Urinary bladder (tissue), 4 donors: Measurements from ENCODE around the gene SH2D4B. TPM values are rescaled to one million over a fixed set of nuclear protein-coding genes. Genes with fewer than 3 reads are reported as not detected.

Source experiments
- DNase-seq: peaks from one replicate; pipeline ENCODE4 v3.0.0-alpha.2; 2015; ENCODE audit errors: extremely low spot score
- H3K27ac ChIP-seq: one replicate; pipeline ENCODE4 v1.5.1; 2013; ENCODE audit warnings: low read depth, mild to moderate bottlenecking, moderate library complexity
- H3K36me3 ChIP-seq: one replicate; pipeline ENCODE4 v1.6.1; 2013; ENCODE audit warnings: mild to moderate bottlenecking, moderate library complexity; ENCODE audit not compliant: insufficient read depth
- H3K4me1 ChIP-seq: one replicate; pipeline ENCODE4 v1.6.1; 2013; ENCODE audit warnings: mild to moderate bottlenecking, moderate library complexity; ENCODE audit not compliant: insufficient read depth
- H3K4me3 ChIP-seq: one replicate; pipeline ENCODE4 v1.5.1; 2013; ENCODE audit warnings: low read depth, low read length
- WGBS: extraction: QIAGEN DNeasy Blood & Tissue Kit; methylation state at CpG from one replicate; pipeline ENCODE4 v1.1.7; 2013; 5-methylcytosine and 5-hydroxymethylcytosine counted together
- polyA plus RNA-seq: library from polyadenylated mRNA; stranded (reverse); fragments of 200-250 nt; gene quantifications from one replicate; pipeline ENCODE4 v1.2.3, GENCODE V29; 2013
- total RNA-seq: library from RNA; depleted of rRNA; stranded (reverse); fragments of >200 nt; gene quantifications from one replicate; pipeline ENCODE4 v1.2.3, GENCODE V29; 2014
- donor health status: healthy with polysubstance abuse.
- donor health status: healthy.

SH2D4B gene
- total and polyA plus RNA-seq, 2 donors, result 0.16 TPM; not detected in 1

DNA sequence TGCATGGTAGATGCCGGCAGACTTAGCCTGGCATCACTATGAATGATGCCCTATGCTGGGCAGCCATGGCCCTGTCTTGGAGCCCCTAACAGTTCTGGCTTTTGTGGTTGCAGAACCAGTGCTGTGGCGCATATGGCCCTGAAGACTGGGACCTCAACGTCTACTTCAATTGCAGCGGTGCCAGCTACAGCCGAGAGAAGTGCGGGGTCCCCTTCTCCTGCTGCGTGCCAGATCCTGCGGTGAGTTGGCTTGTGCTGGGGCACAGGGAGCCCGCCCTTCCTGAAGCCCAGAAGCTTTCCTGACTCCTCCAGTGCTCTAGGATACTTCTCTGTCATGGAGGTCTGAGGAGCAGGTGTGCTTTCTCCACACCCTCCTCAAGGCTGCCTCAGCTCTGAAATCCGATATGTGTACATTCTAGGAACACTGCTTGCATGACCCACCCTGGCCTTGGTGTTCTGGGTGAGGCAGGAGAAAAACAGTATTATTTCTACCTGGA, 25.6 kb upstream of the SH2D4B start:
- DNase-seq, result no peak
- Histone ChIP-seq H3K4me3 (no peak overlapping the region), H3K4me1 (no peaks in the 10 kb centered on the region), H3K27ac (no peak overlapping the region), H3K36me3 (peaks cover 9% of the 10 kb centered on the region)
- WGBS, result 93% methylated on average over 10 of the region's 10 CpGs

DNA sequence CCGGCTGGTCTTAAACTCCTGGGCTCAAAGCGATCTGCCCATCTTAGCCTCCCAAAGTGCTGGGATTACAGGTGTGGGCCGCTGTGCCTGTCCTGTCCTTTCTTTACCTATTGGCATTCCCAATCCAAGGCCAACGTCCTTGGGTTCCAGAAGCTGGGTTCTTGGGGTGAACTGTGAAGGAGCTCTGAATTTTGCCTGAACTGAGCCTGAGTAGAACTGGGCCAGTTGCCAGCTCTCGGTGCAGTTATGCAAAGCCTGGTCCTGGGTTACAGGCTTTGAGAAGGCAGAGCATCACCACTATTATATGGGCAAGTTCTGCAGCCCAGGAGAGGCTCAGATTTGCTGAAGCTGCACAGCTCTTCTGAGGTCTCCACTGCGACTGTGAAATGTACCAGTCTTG, 24.6 kb upstream of the SH2D4B start:
- Histone ChIP-seq H3K4me3 (no peak overlapping the region), H3K4me1 (no peaks in the 10 kb centered on the region), H3K27ac (no peak overlapping the region), H3K36me3 (peaks cover 12% of the 10 kb centered on the region)
- WGBS, result 93% methylated on average over 6 of the region's 6 CpGs
- no peak for DNase-seq

DNA sequence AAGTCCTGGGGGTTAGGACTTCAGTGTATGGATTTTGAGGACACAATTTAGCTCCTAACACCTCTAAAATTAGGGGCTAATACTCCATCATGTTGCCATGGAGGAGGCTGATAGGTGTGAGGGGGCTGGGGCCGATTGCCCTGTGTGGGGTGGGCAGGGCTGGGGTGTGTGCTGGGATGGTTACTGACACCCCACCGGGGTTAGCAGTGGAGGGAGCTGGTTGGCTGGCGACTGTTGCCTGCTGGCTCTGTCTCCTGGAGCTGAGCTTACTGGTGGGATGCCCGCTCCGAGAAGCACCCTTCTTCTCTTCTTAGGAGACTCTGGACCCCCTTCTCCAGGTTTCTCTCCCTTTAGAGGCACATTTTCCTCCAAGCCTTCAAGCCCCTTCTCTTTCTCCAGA, 22.2 kb upstream of the SH2D4B start:
- Histone ChIP-seq H3K4me3 (no peak overlapping the region), H3K27ac (no peak overlapping the region), H3K36me3 (peaks cover 12% of the 10 kb centered on the region), H3K4me1 (no peaks in the 10 kb centered on the region)
- 93% methylated on average over 5 of the region's 5 CpGs for WGBS
- DNase-seq, result no peak

DNA sequence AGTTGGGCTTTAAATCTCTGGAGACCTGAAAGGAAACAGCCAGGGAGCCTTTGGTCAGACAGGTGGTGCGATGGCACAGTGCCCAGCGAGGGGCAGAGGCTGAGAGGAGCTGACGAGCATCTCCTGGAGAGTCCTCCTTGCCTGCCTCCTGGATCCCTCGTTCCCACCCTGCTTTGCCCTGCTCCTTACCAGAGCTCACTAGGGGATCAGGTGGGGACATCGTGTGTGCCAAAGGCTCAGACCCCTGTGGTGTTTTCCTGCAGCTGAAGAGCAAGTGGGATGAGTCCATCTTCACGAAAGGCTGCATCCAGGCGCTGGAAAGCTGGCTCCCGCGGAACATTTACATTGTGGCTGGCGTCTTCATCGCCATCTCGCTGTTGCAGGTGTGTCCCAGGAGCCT, 21.8 kb upstream of the SH2D4B start:
- WGBS, result 91% methylated on average over 12 of the region's 12 CpGs
- H3K27ac ChIP-seq, result no peak overlapping the region

DNA sequence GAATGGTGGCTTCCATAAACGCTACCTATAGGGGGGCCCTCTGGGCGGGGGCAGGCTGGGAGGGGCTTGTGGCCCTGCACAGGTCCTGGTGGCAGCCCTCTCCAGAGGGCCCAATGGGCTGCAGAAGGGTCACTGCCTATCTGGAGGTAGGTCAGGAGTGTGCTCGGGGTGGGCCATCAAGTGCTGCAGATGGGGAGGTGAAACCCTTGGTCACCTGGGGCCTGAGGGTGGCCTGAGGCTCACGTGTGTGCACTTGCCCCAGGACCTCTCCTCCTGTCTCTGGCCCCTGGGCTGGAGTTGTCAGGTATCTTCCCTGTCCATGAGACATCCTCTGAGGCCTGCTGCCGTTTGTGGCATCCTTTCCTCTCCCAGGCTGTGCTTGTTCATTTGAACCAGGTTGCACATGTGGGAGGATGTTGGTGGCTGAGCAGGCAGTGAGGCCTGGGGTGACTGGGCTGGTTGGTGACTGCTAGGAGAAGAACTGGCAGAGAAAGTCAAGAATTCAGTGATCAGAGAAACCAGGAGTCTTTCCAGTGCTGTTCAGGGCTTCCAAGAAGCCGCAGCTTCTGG, 21.1 kb upstream of the SH2D4B start:
- no peak overlapping the region for H3K4me3 ChIP-seq
- 91% methylated on average over 6 of the region's 6 CpGs for WGBS
- H3K36me3 ChIP-seq, result peaks cover 12% of the 10 kb centered on the region
- H3K27ac ChIP-seq, result no peak overlapping the region
- H3K4me1 ChIP-seq, result no peaks in the 10 kb centered on the region
- no peak for DNase-seq

More for the DNA sequence above, 21.8 kb upstream of the SH2D4B start:
- Histone ChIP-seq H3K4me3 (no peak overlapping the region), H3K36me3 (peaks cover 12% of the 10 kb centered on the region), H3K4me1 (no peaks in the 10 kb centered on the region)
- DNase-seq, result no peak

DNA sequence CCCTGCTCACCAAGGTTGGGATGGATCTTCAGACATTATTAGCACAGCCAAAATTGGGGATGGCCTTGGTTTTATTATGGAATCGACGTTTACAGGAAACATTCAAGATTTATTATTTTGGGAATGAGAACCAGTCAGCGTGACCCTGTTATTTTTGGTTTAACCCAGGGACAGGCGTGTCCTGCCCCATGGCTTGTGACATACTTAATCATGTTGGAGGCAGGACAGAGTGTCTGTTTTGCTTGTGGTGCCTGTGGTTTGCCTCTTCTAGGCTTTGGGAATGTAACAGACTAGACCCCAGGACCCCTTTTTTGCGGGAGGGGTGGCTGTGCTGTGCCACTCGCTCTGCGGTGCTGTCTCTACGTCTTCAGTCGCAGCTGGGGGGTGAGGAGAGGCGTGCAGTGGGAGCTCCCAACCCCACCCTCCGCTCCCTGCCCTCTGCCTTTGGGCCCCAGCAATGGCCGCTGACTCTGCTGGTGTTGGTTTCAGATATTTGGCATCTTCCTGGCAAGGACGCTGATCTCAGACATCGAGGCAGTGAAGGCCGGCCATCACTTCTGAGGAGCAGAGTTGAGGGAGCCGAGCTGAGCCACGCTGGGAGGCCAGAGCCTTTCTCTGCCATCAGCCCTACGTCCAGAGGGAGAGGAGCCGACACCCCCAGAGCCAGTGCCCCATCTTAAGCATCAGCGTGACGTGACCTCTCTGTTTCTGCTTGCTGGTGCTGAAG, 20.1 kb upstream of the SH2D4B start:
- peaks cover 9% of the 10 kb centered on the region for H3K36me3 ChIP-seq
- H3K4me1 ChIP-seq, result no peaks in the 10 kb centered on the region
- WGBS, result 87% methylated on average over 21 of the region's 21 CpGs
- no peak overlapping the region for H3K4me3 ChIP-seq
- no peak for DNase-seq
- H3K27ac ChIP-seq, result no peak overlapping the region

DNA sequence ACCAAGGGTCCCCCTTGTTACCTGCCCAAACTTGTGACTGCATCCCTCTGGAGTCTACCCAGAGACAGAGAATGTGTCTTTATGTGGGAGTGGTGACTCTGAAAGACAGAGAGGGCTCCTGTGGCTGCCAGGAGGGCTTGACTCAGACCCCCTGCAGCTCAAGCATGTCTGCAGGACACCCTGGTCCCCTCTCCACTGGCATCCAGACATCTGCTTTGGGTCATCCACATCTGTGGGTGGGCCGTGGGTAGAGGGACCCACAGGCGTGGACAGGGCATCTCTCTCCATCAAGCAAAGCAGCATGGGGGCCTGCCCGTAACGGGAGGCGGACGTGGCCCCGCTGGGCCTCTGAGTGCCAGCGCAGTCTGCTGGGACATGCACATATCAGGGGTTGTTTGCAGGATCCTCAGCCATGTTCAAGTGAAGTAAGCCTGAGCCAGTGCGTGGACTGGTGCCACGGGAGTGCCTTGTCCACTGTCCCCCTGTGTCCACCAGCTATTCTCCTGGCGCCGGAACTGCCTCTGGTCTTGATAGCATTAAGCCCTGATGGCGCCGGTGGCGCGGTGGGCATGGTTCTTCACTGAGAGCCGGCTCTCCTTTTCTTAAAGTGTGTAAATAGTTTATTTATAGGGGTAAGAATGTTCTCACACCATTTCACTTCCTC, 19.4 kb upstream of the SH2D4B start:
- 94% methylated on average over 17 of the region's 17 CpGs for WGBS
- no peak for DNase-seq
- Histone ChIP-seq H3K4me1 (no peaks in the 10 kb centered on the region), H3K27ac (no peak overlapping the region), H3K4me3 (no peak overlapping the region), H3K36me3 (peaks cover 8% of the 10 kb centered on the region)

DNA sequence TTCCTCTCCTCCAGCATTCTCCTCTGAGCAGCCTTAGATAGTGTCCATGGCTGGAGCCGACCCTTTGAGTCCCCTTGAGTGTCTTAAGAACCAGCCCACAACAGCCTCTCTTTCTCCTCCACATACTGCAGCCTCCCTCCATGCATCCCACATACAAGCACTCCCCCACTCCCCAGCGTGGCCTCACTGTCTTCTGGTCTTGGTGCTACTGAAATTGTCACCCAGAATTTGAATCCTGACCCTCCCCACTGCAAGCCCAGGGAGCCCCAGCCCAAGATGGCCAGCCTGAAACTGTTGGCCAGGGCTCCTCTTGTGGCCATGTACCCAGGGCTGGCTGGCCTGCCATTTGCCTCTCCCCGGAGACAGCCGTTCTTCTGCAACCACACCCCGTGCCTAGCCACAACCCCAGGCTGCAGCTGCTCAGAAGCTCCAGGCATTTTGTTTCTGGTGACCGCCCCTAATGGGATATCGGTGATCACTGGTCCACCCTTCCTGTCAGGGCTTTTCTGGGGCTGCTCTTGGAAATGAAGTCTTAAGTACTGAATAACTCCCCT, 18.8 kb upstream of the SH2D4B start:
- no peak overlapping the region for H3K4me3 ChIP-seq
- 83% methylated on average over 7 of the region's 7 CpGs for WGBS
- no peaks in the 10 kb centered on the region for H3K4me1 ChIP-seq
- DNase-seq, result no peak
- no peak overlapping the region for H3K27ac ChIP-seq
- H3K36me3 ChIP-seq, result peaks cover 7% of the 10 kb centered on the region

DNA sequence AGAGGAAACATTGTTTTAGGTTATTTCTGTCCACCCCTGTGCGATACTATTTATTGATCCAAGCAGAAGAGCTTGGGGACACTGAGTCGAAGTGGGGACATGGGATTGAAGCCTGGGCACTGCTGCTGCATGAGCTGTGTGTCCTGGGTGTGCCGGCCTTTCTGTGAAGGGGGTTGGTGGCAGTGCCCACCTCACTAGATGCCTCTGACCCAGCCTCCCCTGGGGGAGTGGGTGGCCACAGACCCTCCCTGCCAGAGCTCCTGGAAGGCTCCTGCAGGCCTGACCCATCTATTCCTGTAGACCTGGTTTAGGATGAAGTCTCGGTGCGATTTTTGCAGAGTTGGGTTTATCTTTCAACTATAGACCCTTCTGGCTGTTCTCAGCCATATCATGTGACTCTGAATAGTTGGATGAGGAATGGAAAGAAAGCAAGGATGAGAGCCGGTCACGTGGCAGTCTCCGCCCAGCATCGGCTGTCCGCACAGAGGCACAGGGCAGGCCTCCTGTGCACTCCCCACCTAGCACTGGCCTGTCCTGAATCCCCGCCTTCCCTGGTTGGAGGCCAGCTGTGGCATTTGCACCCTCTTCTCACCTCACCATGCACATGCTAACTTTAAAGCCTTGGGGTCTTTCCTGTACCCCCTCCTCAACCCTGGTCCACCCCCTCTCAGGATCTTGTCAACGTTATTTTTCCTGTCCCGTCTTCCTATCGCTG, 17.6 kb upstream of the SH2D4B start:
- Histone ChIP-seq H3K27ac (no peak overlapping the region), H3K4me1 (no peaks in the 10 kb centered on the region), H3K36me3 (peaks cover 7% of the 10 kb centered on the region), H3K4me3 (no peak overlapping the region)
- DNase-seq, result no peak
- WGBS, result 89% methylated on average over 14 of the region's 14 CpGs

DNA sequence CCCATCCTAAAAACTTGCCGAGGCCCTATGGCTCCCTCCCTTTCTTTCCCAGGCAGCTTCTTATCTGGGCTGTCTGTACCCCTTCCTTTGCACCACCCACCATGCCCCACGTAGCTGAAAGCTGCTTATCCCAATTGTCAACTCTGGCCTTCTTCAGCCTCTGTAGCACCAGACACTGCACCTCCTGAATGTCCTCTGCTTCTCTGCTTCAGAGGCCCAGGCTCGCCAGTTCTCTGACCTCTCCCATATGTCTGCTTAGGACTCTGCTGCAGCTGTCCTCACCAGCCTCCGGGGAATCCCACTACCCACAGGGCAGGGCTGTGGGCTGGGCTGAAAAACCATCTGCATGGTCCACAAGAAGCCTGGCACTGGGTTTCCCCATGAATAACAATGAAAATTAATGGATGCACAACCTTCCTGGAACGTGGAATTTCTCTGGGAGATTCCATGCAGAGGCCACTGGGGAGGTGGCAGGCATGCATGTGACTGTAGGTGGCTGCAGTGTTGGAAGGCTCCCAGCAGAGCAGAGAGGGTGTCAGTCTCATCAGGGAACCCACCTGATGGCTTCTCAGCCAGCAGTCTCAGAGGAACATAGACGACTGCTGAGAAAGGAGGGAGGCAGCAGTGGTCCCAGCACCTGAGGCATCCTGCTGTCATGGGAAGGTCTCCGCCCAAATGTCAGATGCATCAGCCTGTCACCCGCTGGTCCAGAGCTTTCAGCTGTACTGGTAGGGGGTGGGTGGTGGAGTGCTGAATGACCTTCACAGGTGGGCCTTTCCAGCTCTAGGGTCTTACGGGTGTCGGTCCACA, 16.8 kb upstream of the SH2D4B start:
- Histone ChIP-seq H3K36me3 (peaks cover 7% of the 10 kb centered on the region), H3K4me3 (no peak overlapping the region), H3K4me1 (no peaks in the 10 kb centered on the region), H3K27ac (no peak overlapping the region)
- no peak for DNase-seq
- WGBS, result 87% methylated on average over 10 of the region's 10 CpGs

DNA sequence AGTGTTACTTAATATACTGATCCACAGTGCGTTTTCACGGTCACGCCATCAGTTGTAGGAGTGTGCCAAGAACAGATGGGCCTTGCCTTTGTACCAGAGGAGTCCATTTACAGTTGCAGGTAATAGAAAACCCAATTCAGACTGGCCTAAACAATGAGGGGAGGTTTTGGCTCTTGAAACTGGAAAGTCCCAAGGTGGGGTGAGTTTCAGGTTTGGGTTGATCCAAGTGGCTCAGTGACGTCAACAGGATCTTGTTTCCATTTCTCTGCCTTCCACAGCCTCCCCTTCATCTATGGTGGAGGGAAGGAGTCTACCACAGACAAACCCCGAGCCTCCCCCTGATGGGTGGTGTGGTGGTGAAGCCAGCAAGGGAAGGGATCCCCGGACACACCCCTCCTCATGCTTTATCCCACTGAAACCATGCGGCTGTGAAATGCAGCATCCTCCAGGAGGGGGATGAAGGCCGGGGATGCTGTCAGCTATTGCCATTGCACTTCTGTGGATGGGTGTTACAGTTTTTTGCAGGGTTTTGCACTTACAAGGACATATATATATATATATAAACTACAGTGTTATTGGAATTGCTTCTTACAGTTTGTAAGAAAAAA, 14.8 kb upstream of the SH2D4B start:
- 80% methylated on average over 8 of the region's 8 CpGs for WGBS
- no peak overlapping the region for H3K27ac ChIP-seq
- no peaks in the 10 kb centered on the region for H3K4me1 ChIP-seq
- H3K36me3 ChIP-seq, result peaks cover 6% of the 10 kb centered on the region
- H3K4me3 ChIP-seq, result no peak overlapping the region
- no peak for DNase-seq

DNA sequence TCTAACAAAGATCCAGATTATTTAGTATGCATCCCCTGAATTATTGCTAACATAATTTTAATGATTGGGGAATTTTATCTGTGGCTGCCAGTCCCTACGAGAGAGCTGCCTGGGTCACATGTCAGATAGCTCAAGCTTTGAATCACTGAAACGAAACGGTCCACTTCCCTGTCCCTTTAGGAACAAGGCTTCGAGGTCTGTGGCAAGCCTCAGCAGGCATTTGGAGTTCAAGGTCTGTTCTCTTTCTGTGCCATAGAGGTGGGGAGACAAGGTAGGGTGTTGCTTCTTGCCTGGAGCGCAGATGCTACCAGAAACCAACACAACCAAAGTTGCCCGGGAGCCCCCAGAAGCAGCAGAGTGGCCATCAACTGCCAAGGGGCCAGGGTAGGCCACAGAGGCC, 13.9 kb upstream of the SH2D4B start:
- no peak for DNase-seq
- no peak overlapping the region for H3K27ac ChIP-seq
- peaks cover 1% of the 10 kb centered on the region for H3K36me3 ChIP-seq
- no peak overlapping the region for H3K4me3 ChIP-seq
- WGBS, result 68% methylated on average over 6 of the region's 6 CpGs
- H3K4me1 ChIP-seq, result no peaks in the 10 kb centered on the region
